GM19239 (cell line): ENCODE measurements around the gene SOX14.

Experiments
- DNase-seq: peaks from one replicate; pipeline ENCODE4 v3.0.0; 2011; ENCODE audit warnings: low spot score; ENCODE audit not compliant: insufficient read length
- FAIRE-seq: peaks from 2 replicates; lab custom pipeline; 2011; peaks lifted over from hg19 to GRCh38; lab: Jason Lieb, UNC

Gene SOX14

DNA sequence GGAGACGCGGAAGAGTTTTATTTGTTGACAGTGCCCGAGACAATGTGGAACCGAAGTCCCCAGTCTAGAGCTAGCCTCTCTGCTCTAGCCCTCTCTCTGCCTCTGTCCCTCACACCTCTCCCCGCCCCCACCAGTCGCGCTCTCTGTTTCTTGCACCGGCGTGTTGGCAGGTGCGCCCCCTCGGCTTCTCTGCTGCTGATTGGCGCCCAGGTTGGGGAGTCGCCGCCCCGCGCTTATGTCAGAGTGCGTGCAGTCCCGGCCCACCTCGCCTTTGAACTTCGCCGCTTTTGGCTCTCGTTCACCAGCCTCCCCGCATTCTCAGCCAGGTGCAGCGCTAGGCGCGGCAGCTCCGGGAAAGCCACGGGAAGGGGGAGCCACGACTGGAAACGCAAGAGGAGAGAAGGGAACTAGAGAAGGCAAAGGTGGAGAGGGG lies at the start of gene SOX14:
SOX14 (plus strand) TSS at position 315 of the 433 bp plus-strand sequence. CDS start 470 bp downstream, outside the sequence.
- DNase-seq (no peak), FAIRE-seq (no peak)

DNA sequence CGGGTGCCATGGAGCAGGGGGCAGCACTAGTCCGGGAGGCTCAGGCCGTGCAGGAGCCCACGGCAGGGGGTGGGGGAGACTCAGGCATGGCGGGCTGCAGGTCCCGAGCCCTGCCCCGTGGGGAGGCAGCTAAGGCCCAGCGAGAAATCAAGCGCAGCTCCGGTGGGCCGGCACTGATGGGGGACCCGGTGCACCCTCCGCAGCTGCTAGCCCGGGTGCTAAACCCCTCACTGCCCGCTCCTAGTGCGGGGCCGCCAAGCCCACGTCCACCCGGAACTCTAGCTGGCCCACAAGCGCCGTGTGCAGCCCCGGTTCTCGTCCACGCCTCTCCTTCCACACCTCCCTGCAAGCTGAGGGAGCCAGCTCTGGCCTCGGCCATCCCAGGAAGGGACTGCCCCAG lies 49.6 kb upstream of the SOX14 start:
- DNase-seq (no peak), FAIRE-seq (no peak)

DNA sequence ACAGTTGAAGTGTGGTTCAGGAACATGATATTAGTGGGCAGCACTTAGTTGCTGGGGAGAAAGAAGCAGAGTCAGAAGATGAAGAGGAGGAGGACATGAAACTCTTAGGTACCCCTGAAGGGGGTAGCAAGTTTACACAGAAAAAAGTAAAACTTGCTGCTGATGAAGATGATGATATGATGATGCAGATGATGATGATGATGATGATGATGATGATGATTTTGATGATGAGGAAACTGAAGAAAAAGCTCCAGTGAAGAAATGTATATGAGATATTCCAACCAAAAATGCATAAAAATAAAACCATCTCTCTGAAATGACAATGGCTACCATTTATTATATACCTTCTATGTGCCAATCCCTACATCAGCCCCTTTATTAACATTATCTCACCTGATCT lies 39.9 kb upstream of the SOX14 start:
- DNase-seq (no peak), FAIRE-seq (no peak)

DNA sequence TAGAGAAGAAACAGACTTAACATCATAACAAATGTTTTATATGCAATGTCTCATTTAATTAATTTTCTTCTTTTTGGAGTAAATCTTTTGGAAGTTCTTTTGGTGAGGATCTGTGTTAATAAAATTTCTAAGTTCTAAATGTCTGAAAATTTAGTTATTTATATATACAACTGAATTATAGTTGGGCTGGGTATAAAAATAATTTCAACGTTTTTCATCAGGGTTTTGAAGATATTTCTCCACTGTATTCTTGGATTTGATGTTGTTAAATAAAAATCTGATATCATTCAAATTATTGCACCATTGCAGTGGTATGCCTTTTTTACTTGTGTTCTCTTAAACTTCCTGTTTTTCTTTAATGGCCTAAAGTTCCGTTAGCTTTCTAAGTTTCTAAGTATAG lies 26.9 kb upstream of the SOX14 start:
- no peak for FAIRE-seq
- no peak for DNase-seq

DNA sequence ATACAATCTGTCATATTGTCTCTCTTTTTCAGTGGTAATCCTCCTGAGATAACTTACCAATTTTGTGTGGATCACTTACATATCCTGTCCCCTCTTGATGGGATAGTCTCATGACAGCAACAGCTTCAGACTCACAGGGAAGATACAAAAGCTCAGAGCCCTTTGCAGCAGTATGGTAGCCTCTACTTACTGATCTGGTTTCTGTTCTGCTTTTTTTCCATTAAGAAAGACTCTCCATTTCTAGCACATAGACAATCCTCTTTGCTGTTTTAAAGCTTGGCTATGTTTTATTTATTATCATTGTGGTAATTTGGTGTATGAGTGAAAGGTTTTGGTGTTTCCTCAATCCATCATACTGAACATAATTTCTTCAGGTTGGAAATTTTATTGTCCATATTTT lies 25.4 kb upstream of the SOX14 start:
- no peak for DNase-seq
- no peak for FAIRE-seq

DNA sequence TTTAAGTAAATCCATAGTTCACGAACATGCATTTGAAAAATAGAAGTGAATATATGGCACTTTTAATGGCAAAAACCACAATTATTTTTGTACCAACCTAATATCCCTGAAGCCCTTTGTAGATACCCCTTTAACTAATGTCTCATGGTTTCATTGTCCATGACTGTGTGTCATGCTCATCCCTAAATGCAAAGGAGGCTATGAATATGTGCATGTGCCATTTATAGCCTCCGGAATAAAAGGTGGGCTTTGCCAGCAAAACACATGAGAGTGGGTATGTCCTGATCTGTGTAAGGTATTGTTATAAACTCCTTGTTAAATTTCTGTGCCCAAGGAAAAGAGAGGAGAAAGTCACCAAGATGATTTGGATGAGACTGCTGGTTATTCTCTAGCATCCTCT lies 20.5 kb upstream of the SOX14 start:
- FAIRE-seq (no peak), DNase-seq (no peak)

DNA sequence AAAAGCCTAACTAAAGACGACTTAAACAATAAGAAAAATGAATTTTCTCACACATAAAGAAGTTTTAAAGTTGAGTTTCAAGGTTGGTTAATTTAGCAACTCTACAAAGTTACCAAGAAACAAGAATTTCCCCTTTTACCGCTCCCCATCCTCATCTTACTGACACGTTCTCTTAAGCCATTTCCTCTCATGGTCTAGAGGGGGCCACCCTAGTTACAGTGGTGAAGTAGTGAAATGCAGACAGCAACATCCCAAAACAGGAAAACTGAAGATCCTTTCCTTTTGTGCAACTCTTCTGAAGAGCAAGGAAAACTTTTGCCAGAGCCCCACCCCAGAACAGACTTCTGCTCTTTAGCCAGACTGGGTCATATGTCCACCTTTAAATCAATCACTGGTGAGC lies 17.3 kb upstream of the SOX14 start:
- DNase-seq (no peak), FAIRE-seq (no peak)

DNA sequence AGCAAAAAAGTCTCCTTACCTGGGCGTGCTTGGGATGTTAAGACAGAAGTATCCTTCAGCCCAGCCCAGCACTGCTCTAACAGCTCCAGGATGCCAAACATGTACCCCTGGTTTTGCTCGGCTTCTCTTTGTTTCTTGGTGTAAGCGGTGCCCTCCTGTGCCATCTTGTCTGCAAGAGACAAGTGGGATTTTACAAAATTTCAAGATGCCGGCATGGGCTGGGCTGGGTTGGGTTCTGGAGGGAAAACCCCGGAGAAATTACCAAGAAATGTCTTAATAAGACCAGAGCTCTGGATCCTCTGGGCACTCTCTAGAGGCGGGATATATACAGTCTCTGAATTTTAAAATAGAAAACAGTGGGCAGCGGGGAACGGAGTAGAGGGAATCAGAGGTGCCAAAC lies 4.6 kb upstream of the SOX14 start:
- FAIRE-seq, result no peak
- no peak for DNase-seq

DNA sequence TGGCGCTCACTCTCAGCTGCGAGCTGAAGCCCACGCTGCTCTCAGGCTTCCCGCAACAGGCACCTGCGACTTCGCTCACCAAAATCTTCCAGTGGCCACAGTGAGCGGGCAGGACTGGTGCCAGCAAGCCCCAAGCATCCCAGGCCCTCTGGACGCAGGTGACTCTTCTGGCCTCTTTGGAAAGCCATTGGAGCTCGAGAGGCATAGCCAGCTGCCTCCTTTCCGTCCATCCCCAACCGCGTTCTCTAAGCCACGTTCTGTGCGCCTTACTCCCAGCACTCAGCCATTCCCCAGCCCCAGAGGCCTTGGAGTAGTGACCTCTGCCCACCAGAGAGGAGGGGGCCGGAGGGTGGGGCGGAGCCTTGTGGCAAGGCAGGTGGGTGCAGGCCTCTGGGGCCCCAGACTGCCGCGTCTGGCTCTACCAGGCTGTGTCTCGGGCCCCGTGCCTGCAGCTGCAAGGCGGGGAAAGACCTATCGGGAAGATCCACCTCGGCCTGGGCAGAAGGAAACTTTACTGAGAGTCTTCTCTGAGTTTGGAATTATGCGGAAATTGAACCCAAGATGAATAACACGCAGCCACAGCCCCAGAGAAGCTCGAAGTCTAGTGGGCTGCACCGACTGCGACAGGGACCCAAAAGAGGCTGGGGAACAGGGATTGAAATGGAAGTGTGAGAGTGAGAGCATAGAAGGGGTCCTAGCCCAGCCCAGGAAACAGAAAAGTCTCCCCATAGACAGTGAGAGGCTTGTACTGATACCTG lies 3.6 kb upstream of the SOX14 start:
- DNase-seq (no peak), FAIRE-seq (no peak)

DNA sequence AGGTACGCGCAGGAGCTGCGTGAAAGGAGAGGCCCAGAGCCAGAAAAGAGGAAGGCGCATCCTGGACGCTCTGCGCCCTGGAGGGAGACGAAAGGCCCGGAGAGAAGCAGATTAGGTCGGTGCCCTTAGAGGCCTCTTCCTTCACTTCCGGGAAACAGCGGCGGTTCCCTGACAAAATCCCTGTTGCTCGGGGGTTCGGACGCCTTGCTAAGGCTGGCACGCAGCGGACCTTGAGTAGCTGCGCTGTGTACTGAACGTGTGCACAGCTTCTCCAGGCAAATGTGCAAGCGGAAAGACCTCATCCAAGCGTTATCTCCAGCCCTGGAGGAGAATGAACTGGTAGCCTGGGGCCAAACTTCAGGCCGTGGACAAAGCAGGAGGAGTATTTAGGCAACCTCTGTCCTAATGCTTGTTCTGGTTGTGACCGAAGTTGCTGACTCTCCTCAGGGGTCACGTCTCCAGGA lies 3.0 kb upstream of the SOX14 start:
- FAIRE-seq (no peak), DNase-seq (no peak)

DNA sequence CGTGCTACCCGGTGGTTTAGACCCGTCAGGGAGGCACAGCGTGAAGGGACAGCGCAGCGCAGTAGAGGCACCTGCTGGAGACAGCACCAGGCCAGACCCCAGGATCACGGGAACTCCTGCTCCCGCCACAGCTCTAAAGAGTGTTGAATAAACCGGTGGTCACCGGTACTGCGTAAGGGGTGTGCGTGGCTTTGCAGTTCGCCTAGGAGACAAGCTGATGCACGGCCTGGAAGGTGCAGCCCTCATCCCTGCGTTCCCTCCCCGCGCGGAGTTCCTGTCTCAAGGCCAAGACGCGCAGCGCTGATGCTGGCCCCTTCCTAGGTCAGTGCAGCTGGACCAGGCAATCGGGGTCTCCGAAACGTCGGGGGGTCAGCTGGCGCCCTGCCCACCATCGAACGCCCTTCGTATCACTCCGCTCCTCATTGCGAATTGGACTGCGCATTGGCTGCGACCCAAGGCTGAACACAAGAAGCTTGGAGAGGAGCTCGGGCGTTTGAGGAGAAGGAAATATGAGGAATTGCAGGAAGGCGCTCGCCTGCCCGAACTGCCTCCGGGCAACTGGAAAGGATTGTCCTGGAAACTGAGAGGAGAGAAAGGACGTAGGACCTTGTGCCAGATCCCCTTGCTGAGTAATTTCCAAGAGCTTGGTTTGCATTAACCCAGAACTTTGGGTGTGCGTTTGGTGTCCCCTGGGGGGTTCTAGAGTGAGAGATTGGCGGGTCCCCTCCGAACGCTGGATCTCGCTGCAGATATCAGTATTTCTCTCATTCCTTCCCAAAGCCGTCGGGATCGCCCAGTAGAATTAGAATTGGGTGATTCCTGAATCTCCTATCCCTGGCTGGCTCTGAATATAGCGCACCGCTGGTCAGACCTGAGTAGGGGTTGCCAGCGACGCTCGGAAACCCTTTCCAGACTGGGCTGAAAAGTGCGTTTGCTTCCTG lies 2.3 kb upstream of the SOX14 start:
- FAIRE-seq (no peak), DNase-seq (no peak)

DNA sequence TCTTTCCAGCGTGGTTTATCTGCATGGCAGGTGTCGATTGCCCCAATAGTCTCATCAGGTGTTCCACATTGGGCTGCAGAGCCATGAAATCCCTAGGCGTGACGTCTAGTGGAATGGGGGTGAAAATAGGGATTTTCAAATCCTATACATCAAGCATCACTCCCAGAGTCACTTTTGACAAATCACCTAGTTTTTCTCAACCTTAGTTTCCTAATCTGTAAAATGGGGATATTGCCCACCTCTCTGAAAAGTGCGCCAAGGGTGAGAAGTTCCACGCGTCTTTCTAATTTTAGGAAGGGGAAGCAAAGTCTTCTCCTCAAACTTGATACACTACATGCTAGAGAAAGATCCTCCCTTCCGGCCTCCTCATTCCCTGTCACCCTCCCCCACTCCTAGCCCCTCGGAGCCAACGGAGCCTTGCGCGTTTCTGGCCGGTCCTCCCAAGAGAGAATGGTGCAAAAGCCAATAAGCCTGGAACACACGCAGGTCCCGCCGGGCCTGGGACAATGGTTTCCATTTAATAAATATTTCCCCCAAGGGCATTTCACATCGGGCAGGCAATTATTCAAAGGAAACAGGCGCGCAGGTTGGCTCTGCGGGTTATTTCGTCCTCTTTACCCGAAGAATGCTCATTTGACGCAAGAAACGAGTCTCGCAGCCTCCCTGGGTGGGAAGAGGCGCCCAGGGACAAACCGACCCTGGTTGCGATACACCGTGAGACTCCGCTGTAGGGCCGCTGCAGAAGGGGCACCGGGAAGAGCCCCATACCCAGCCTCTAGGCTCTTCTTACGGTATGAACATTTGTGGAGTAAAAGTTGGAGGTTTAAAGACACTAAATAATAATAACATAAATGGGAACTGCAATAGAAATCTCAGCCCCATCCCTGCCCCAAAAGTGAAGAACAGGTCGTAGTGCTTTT lies 1.2 kb upstream of the SOX14 start:
- DNase-seq (no peak), FAIRE-seq (no peak)

DNA sequence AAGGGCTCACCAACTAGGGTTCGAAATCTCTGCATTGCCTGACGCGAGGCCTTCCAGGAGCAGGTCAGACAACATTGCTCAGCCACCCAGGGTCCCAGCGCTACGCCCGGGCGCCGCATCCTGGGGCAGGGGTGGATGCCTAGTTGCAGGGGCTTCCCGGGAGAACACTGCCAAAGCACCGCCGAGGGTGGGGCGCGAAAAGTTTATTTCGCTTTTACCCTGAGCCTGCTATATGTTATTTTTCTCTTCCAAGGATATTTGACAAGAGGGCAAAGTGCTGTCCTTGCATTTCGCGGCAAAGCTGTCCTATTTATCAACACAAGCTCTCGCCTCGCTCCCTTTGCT lies 549 bp upstream of the SOX14 start:
- FAIRE-seq (no peak), DNase-seq (no peak)

DNA sequence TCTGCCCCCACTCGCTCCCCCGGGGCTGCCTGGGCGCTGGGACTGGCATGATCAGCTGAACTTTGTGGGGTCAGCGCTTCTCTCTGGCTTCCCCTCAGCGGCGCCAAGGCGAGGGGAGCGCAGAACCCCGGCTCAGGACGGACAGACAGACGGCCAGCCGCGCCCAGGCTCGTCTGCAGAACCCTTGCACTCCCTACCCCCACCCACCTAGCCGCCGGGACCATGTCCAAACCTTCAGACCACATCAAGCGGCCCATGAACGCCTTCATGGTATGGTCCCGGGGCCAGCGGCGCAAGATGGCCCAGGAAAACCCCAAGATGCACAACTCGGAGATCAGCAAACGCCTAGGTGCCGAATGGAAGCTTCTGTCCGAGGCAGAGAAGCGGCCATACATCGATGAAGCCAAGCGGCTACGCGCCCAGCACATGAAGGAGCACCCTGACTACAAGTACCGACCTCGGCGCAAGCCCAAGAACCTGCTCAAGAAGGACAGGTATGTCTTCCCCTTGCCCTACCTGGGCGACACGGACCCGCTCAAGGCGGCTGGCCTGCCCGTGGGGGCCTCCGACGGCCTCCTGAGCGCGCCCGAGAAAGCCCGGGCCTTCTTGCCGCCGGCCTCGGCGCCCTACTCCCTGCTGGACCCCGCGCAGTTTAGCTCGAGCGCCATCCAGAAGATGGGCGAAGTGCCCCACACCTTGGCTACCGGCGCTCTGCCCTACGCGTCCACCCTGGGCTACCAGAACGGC lies 621 bp downstream of the SOX14 start:
- DNase-seq, result no peak
- no peak for FAIRE-seq

DNA sequence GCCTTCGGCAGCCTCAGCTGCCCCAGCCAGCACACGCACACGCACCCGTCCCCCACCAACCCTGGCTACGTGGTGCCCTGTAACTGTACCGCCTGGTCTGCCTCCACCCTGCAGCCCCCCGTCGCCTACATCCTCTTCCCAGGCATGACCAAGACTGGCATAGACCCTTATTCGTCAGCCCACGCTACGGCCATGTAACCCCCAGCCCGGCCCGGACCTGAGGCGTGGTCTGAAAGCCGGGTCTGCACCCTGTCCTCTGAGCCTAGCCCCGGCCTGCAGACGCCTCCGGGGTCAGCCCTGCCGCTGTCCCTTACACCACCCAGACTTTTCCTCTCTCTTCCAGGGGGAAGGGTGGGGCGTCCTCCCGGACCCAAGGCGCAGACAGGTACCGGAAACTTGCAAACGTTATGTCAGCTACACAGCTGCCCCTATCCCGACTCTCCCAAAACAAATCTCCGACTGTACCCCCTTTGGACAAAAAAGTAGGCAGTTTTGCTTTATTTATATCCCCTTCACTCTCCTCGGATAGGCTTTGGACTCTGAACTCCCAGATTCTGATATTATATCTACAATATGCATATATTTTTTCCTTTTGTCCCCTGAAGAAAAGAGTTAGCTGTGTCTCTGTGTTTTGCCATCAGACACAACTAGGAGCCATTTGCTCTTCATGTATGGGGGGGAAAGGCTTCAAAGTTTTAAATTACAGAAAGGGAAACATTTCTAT lies 1.4 kb downstream of the SOX14 start:
- DNase-seq (no peak), FAIRE-seq (no peak)

DNA sequence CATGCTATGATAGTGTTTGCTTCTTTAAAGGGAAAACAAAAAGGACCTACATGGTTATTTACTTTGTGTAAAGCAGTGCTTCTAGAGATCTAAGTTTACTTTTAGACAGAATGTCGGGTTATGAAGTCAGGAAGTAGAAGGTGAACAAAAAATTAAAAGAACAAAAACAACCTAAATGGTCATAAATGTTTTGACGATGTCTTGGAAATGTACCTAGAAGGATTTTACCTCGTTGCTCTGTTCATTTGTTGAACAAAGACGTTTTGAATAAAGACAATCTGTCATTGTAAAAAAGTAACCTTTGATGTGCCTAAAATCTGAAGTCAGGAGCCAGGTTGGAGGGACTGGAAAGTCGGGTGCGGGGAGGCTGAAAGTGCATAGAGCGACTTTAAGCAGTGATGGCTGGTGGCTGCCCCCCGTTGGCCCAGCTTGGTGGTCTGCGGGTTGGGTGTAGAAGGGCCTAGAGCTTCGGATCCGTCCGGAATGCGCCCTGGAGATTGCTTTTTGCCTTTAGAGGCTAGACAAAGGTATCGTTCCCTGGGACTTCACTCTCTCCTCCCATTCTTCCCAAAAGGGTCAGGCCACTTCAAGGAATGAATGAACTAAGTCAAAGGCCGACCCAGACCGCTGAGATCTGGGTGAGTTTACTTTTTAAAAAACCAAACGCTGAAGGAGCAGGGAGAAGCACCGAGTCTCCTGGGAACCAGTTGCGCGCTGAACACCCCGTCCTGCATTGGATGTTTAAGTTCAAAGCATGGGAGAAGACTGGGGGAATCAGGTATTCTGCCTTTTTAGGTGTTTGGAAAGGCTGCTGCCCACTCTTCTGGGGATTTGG lies 2.1 kb downstream of the SOX14 start:
- FAIRE-seq, result no peak
- no peak for DNase-seq

DNA sequence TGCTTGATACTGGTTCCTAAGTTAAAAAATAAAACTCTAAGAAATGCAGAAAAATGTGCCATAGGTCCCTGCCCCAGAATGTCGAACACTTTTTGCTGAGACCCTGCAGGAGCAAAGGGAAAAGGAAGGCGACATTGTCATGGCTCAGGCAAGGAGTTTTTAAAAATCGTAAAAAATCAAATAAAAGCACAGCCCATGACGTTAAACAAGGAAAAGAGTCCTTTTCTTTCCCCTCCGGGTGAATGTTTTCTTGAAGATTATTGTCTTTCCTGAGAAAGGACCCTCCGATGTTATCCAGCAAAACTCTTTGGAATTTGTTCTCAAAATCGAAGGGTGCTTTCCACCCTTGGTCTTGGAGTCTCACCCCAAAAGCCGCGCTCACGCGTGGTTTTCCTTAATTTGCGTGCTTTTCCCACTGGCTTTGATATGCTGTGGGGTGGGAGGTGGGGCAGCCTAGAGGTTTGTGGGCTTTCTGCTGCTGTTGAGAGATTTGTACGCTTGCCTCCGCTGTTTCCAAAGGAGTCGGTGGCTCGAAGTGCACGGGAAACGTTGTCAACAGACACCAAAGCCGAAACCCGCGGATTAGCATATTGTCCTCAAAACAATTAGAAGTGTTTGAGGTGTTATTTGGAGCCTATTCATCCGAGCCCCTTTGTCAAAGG lies 2.9 kb downstream of the SOX14 start:
- DNase-seq (no peak), FAIRE-seq (no peak)
